ENCODE measurements around the gene POPDC2. TPM values are rescaled to one million over a fixed set of nuclear protein-coding genes. Genes with fewer than 3 reads are reported as not detected.

Gene POPDC2
- 48.4 TPM for polyA plus RNA-seq (2012; ENCODE audit: insufficient read depth, insufficient read length, low read depth)

- Histone ChIP-seq H3K36me3 (no peaks in the 10 kb centered on the region), H3K4me3 (ENCODE audit: low read depth, low read length) (peak within 1 kb of the TSS; percentile 18; the same call in 1 of the 2 replicates), H3K27me3 (no peaks in the 10 kb centered on the region), H3K4me1 (peaks cover 36% of the 10 kb centered on the region), H3K9me3 (no peaks in the 10 kb centered on the region)
- no peak for TF ChIP-seq CTCF (IDR thresholded peaks at IDR 0.05; ENCODE audit: low read depth, low read length)
- peak; percentile 79 for DNase-seq
These were observed at the start of gene POPDC2 for GRCh38 chr3:119660474-119661440. Gene POPDC2 (minus strand): TSS chr3:119660589. CDS start chr3:119660423, 166 bp downstream.

GRCh38 chr3:119703820-119704531 is 43.6 kb upstream of the POPDC2 start:
- no peak for TF ChIP-seq CTCF (IDR thresholded peaks at IDR 0.05; ENCODE audit: low read depth, low read length)
- Histone ChIP-seq H3K27me3 (no peaks in the 10 kb centered on the region), H3K9me3 (no peaks in the 10 kb centered on the region), H3K4me3 (ENCODE audit: low read depth, low read length) (no peak overlapping the region), H3K4me1 (peaks cover 10% of the 10 kb centered on the region), H3K36me3 (no peaks in the 10 kb centered on the region)
- DNase-seq: no peak

GRCh38 chr3:119702530-119703527 is 42.4 kb upstream of the POPDC2 start, which contains the start of gene CFAP91:
Gene CFAP91 (plus strand): TSS chr3:119703022. CDS start chr3:119703099, 77 bp downstream.
- DNase-seq: peak; percentile 97
- Histone ChIP-seq H3K36me3 (no peaks in the 10 kb centered on the region), H3K9me3 (no peaks in the 10 kb centered on the region), H3K27me3 (no peaks in the 10 kb centered on the region), H3K4me3 (ENCODE audit: low read depth, low read length) (peak within 1 kb of the TSS; percentile 51), H3K4me1 (peaks cover 10% of the 10 kb centered on the region)
- no peak for TF ChIP-seq CTCF (IDR thresholded peaks at IDR 0.05; ENCODE audit: low read depth, low read length)

- H3K4me1 ChIP-seq: peaks cover 10% of the 10 kb centered on the region
- no peaks in the 10 kb centered on the region for H3K27me3 ChIP-seq
- no peaks in the 10 kb centered on the region for H3K36me3 ChIP-seq
- no peak for DNase-seq
- no peak for TF ChIP-seq CTCF (IDR thresholded peaks at IDR 0.05; ENCODE audit: low read depth, low read length)
- H3K4me3 ChIP-seq (ENCODE audit: low read depth, low read length): no peak overlapping the region
- H3K9me3 ChIP-seq: no peaks in the 10 kb centered on the region
These were observed 40.7 kb upstream of the POPDC2 start for GRCh38 chr3:119700920-119701734.

Data from BE2C (cell line).